AG04450 (cell line): ENCODE data around the gene FAM89A. TPM values are rescaled to one million over a fixed set of nuclear protein-coding genes. Genes with fewer than 3 reads are reported as not detected.
"Not testable (repeated sequence)": the region's sequence is repeated elsewhere in the genome, so short reads cannot be mapped to it uniquely, and the experiment has no call there.

ENCODE experiments used
- CTCF ChIA-PET: fragments of 300-600, 350-600 bp; formaldehyde crosslinking; extraction: SDS; loops from one replicate; lab custom pipeline; 2022; ENCODE audit warnings: antibody characterized with exemption, inconsistent platforms; lab: Charles Lee
- POLR2A ChIA-PET: fragments of 350-600 bp; formaldehyde crosslinking; extraction: SDS; loops from one replicate; lab custom pipeline; 2021; ENCODE audit warnings: antibody characterized with exemption, inconsistent platforms; lab: Yijun Ruan, JAX
- DNase-seq: peaks from one replicate; pipeline ENCODE4 v3.0.0-alpha.2; 2011; ENCODE audit warnings: low read depth, low spot score
- H3K27ac ChIP-seq: one replicate; pipeline ENCODE4 v1.5.1; 2012; ENCODE audit warnings: low read depth, low read length, control low read depth
- H3K27me3 ChIP-seq: one replicate; pipeline ENCODE4 v1.6.0; 2012; ENCODE audit warnings: low read length; ENCODE audit not compliant: control insufficient read depth, insufficient read depth
- H3K4me3 ChIP-seq: 2 replicates; pipeline ENCODE4 v1.5.1; 2011; ENCODE audit warnings: mild to moderate bottlenecking, low read depth, low read length, control low read depth
- H3K9me3 ChIP-seq: 2 replicates; pipeline ENCODE4 v1.5.1; 2012; ENCODE audit warnings: low read length; ENCODE audit not compliant: control insufficient read depth, insufficient read depth
- polyA plus RNA-seq: library from polyadenylated mRNA; depleted of rRNA; stranded (reverse); fragments of >200 nt; gene quantifications from 2 replicates; pipeline ENCODE4 v1.2.3, GENCODE V29; 2011
- TF ChIP-seq, protein P1 (sequence below): IDR thresholded peaks from 2 replicates; pipeline ENCODE4 v1.5.1; 2011; ENCODE audit warnings: low read depth, low read length, control low read depth, inconsistent platforms

Gene FAM89A
- polyA plus RNA-seq, 1 experiment, result 13.8 TPM

DNA sequence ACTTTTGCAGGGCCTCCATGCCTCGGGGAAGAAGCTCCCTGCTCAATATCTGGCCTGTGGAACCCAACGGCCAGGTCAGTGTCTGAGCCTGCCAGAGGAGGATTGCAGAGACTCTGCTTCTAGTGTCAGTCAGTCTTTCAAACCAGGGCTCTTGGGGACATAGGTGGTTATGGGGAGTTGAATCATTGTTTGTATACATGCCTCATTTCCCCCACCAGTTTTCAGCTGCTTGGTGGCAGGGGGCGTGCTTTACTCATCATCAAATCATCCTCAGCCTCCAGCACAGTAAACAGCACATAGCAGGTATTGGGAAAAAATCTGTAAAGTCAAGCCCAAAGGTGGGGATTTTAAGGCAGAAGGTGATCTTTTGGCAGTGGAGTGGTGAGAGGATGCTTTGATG, 17.4 kb upstream of the FAM89A start:
- ChIA-PET POLR2A (no interaction called here), CTCF (no interaction called here)
- DNase-seq, result no peak
- peaks cover 10% of the 10 kb centered on the region for H3K27me3 ChIP-seq
- H3K9me3 ChIP-seq, result no peaks in the 10 kb centered on the region
- H3K4me3 ChIP-seq, result no peak overlapping the region
- TF ChIP-seq, protein P1, sequence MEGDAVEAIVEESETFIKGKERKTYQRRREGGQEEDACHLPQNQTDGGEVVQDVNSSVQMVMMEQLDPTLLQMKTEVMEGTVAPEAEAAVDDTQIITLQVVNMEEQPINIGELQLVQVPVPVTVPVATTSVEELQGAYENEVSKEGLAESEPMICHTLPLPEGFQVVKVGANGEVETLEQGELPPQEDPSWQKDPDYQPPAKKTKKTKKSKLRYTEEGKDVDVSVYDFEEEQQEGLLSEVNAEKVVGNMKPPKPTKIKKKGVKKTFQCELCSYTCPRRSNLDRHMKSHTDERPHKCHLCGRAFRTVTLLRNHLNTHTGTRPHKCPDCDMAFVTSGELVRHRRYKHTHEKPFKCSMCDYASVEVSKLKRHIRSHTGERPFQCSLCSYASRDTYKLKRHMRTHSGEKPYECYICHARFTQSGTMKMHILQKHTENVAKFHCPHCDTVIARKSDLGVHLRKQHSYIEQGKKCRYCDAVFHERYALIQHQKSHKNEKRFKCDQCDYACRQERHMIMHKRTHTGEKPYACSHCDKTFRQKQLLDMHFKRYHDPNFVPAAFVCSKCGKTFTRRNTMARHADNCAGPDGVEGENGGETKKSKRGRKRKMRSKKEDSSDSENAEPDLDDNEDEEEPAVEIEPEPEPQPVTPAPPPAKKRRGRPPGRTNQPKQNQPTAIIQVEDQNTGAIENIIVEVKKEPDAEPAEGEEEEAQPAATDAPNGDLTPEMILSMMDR, result no peak
- H3K27ac ChIP-seq, result no peak overlapping the region

DNA sequence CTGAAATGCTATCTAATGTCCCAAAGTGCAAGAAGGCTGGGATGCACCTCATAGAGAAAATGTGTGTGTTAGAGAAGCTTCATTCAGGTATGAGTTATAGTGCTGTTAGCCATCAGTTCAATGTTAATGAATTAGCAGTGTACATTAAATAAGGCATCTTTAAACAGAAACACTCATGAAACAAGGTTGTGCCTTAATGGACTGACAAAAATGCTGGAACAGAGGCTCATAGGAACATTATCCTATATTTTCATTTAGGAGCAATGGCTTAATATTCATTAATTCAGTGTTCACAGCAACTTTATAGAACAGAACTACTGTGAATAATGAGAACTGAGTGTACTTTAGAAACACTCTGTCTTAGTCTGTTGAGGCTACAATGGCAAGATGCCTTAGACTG, 15.2 kb upstream of the FAM89A start:
- DNase-seq, result no peak
- ChIA-PET CTCF (no interaction called here), POLR2A (no interaction called here)
- TF ChIP-seq, protein P1, result no peak
- H3K4me3 ChIP-seq, result no peak overlapping the region
- no peak overlapping the region for H3K27ac ChIP-seq
- peaks cover 10% of the 10 kb centered on the region for H3K27me3 ChIP-seq
- no peaks in the 10 kb centered on the region for H3K9me3 ChIP-seq

DNA sequence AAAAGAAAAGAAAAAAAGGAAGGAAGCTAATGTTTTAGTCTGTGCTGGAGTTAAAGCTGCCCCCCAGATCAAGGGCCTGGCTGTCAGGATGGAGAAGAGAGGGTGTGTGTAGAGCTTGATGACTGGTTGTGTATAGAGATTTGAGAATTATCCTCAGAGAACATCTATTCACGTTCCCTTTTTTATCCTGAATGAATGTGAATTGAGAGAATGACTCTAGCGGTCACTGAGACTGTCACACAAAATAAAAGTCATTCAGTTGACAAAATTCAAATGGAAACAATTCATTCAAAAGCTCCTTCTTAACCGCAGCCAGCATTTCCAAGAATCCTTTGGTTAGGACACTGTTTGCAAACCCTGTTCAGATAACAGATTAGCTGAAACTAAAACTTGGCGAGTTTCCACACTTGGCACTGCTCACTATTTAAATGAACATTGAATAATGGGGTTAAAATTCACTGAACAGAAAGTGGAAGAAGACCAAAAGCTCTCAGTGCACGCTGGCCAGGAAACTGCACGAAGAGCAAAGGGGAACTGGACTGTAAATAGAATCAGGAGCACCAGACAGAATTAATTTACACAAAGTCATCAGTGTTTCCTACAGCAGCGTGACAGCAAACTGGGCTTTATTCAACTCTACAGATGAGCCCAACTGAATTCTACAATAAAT, 13.6 kb upstream of the FAM89A start:
- peak; percentile 53 for DNase-seq
- peak overlapping the region; percentile 2; the same call in 1 of the 2 replicates for H3K4me3 ChIP-seq
- ChIA-PET POLR2A (no interaction called here), CTCF (interaction anchor here (0.6 to 1.0 kb wide), 2 partner anchors 9 to 129 kb away, joined by 3 read pairs; no protein-coding TSS in a partner anchor)
- TF ChIP-seq, protein P1, result no peak
- H3K27me3 ChIP-seq, result peaks cover 17% of the 10 kb centered on the region
- no peak overlapping the region for H3K27ac ChIP-seq
- H3K9me3 ChIP-seq, result no peaks in the 10 kb centered on the region

DNA sequence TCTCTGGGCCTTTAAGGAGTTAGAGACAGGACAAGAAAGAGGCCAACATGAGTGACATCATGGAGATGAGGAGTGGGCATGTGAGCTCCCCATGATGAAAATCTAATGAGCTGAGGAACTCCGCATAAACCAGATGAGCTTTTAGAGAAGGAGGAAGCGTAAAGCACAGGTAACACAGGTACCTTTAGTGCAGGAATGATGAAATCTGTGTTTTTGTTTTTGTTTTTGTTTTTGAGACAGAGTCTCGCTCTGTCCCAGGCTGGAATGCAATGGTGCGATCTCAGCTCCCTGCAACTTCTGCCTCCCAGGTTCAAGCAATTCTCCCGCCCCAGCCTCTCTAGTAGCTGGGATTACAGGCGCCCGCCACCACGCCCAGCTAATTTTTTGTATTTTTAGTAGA, 12.7 kb upstream of the FAM89A start:
- no peak for DNase-seq
- H3K4me3 ChIP-seq, result no peak overlapping the region
- H3K27me3 ChIP-seq, result peaks cover 16% of the 10 kb centered on the region
- H3K9me3 ChIP-seq, result no peaks in the 10 kb centered on the region
- H3K27ac ChIP-seq, result no peak overlapping the region
- POLR2A ChIA-PET, result no interaction called here
- CTCF ChIA-PET, result no interaction called here
- TF ChIP-seq, protein P1, result no peak

DNA sequence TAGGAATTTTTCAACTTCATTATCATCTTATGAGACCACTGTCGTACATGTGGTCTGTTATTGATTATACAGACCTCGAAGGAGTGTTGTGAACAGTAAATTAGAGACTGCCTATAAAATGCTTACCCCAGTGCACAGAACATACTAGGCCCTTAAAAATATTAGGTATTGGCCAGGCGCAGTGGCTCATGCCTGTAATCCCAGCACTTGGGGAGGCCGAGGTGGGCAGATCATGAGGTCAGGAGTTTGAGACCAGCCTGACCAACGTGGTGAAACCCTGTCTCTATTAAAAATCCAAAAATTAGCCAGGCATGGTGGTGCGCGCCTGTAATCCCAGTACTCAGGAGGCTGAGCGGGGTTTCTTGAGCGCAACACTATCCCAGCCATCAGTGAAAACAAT, 10.9 kb upstream of the FAM89A start:
- H3K9me3 ChIP-seq, H3K4me3 ChIP-seq, DNase-seq, H3K27ac ChIP-seq, POLR2A ChIA-PET, CTCF ChIA-PET: not testable (repeated sequence)
- H3K27me3 ChIP-seq, result peaks cover 13% of the 10 kb centered on the region
